Measurements from ENCODE around the gene SERPINB1.

- no peak for TF ChIP-seq NFRKB (IDR thresholded peaks at IDR 0.05)
- no peak for TF ChIP-seq L3MBTL2 (conservative IDR thresholded peaks at IDR 0.05)
- no peak for TF ChIP-seq TARDBP (IDR thresholded peaks at IDR 0.05)
Observed at GRCh38 chr6:2870046-2870636, 28.5 kb upstream of the SERPINB1 start.
